ENCODE data around the gene CCL22.

The CCL22 gene

GRCh38 chr16:57361404-57361803 lies 2.8 kb downstream of the CCL22 start:
- Histone ChIP-seq H3K9me3 (ENCODE audit: control insufficient read depth, insufficient read depth, low read depth, low read length) (no peaks in the 10 kb centered on the region), H3K27ac (ENCODE audit: extremely low read depth, low read depth, low read length) (no peak overlapping the region), H3K4me3 (ENCODE audit: low read depth, low read length) (no peak overlapping the region), H3K4me1 (ENCODE audit: control insufficient read depth, insufficient read depth, low read length) (no peaks in the 10 kb centered on the region), H3K36me3 (ENCODE audit: control insufficient read depth in 2 of 2, insufficient read depth in 1 of 2, low read length in 2 of 2) (no peaks in the 10 kb centered on the region)
- TF ChIP-seq ZNF302 (tag by site-specific recombination; IDR thresholded peaks at IDR 0.05; ENCODE audit: low read depth) (no peak), ZFHX2 (tag by site-specific recombination; conservative IDR thresholded peaks at IDR 0.05) (no peak), ZNF426 (tag by site-specific recombination; IDR thresholded peaks at IDR 0.05) (no peak), ZNF398 (tag by site-specific recombination; IDR thresholded peaks at IDR 0.05) (no peak), ZNF621 (tag by site-specific recombination; IDR thresholded peaks at IDR 0.05) (no peak), SETDB1 (IDR thresholded peaks at IDR 0.05; ENCODE audit: insufficient read length, low read length) (no peak)
- TF ChIP-seq, protein P1, sequence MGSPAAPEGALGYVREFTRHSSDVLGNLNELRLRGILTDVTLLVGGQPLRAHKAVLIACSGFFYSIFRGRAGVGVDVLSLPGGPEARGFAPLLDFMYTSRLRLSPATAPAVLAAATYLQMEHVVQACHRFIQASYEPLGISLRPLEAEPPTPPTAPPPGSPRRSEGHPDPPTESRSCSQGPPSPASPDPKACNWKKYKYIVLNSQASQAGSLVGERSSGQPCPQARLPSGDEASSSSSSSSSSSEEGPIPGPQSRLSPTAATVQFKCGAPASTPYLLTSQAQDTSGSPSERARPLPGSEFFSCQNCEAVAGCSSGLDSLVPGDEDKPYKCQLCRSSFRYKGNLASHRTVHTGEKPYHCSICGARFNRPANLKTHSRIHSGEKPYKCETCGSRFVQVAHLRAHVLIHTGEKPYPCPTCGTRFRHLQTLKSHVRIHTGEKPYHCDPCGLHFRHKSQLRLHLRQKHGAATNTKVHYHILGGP (tag by site-specific recombination; IDR thresholded peaks at IDR 0.05), result no peak
- TF ChIP-seq, protein P2, sequence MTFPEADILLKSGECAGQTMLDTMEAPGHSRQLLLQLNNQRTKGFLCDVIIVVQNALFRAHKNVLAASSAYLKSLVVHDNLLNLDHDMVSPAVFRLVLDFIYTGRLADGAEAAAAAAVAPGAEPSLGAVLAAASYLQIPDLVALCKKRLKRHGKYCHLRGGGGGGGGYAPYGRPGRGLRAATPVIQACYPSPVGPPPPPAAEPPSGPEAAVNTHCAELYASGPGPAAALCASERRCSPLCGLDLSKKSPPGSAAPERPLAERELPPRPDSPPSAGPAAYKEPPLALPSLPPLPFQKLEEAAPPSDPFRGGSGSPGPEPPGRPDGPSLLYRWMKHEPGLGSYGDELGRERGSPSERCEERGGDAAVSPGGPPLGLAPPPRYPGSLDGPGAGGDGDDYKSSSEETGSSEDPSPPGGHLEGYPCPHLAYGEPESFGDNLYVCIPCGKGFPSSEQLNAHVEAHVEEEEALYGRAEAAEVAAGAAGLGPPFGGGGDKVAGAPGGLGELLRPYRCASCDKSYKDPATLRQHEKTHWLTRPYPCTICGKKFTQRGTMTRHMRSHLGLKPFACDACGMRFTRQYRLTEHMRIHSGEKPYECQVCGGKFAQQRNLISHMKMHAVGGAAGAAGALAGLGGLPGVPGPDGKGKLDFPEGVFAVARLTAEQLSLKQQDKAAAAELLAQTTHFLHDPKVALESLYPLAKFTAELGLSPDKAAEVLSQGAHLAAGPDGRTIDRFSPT (tag by site-specific recombination; IDR thresholded peaks at IDR 0.05), result no peak
- POLR2A ChIA-PET, result no interaction called here
- CTCF ChIA-PET, result no interaction called here

- Histone ChIP-seq H3K4me1 (ENCODE audit: control insufficient read depth, insufficient read depth, low read length) (no peaks in the 10 kb centered on the region), H3K9me3 (ENCODE audit: control insufficient read depth, insufficient read depth, low read depth, low read length) (no peaks in the 10 kb centered on the region), H3K36me3 (ENCODE audit: control insufficient read depth in 2 of 2, insufficient read depth in 1 of 2, low read length in 2 of 2) (no peaks in the 10 kb centered on the region), H3K4me3 (ENCODE audit: low read depth, low read length) (no peak overlapping the region), H3K27ac (ENCODE audit: extremely low read depth, low read depth, low read length) (no peak overlapping the region)
- no peak for TF ChIP-seq ZNF146 (tag by site-specific recombination; IDR thresholded peaks at IDR 0.05)
- no peak for TF ChIP-seq ZNF529 (tag by site-specific recombination; IDR thresholded peaks at IDR 0.05; ENCODE audit: insufficient replicate concordance)
- no peak for TF ChIP-seq ZNF791 (tag by site-specific recombination; IDR thresholded peaks at IDR 0.05)
- TF ChIP-seq ZNF513 (tag by site-specific recombination; IDR thresholded peaks at IDR 0.05), result no peak
- no peak for TF ChIP-seq IKZF3 (tag by site-specific recombination; IDR thresholded peaks at IDR 0.05)
- no peak for TF ChIP-seq ZNF37A (tag by site-specific recombination; IDR thresholded peaks at IDR 0.05)
- TF ChIP-seq KLF9 (tag by site-specific recombination; IDR thresholded peaks at IDR 0.05; ENCODE audit: low read depth), result no peak
- no peak for TF ChIP-seq KLF10 (tag by site-specific recombination; IDR thresholded peaks at IDR 0.05)
- POLR2A ChIA-PET, result no interaction called here
- CTCF ChIA-PET, result interaction anchor here (0.6 to 0.7 kb wide), 2 partner anchors 172 to 229 kb away, joined by 4 read pairs; partner anchors contain the start of gene CCDC102A
Measured at GRCh38 chr16:57364143-57364542, 5.6 kb downstream of the CCL22 start.

Measured in HEK293 (cell line).